HepG2 (cell line): ENCODE data around the gene CNP. TPM values are rescaled to one million over a fixed set of nuclear protein-coding genes. Genes with fewer than 3 reads are reported as not detected.

Experiments used
- ATAC-seq: fragments of 200-7000 bp; cut with Tn5 transposase; 3 replicates; pipeline ENCODE4 v1.9.1; 2020; ENCODE audit warnings: mild to moderate bottlenecking, moderate library complexity
- BruUV-seq: library from RNA; stranded (reverse); fragments of 400-500 nt; replicated peaks from 2 replicates; lab custom pipeline; 2021; lab: Mats Ljungman, UMichigan
- CTCF ChIA-PET: fragments of 300-600 bp; formaldehyde crosslinking; extraction: SDS; loops from one replicate; lab custom pipeline; 2021; ENCODE audit warnings: low total read pairs, inconsistent platforms, low intra/inter-chr PET ratio; lab: Yijun Ruan, JAX
- POLR2A ChIA-PET: fragments of 350-600 bp; sonication (Branson Sonifier 250); formaldehyde crosslinking; loops from one replicate; lab custom pipeline; 2020; ENCODE audit warnings: antibody characterized with exemption, inconsistent platforms; lab: Yijun Ruan, JAX
- DNase-seq: peaks from one replicate; pipeline ENCODE4 v3.0.0-alpha.2; 2015; ENCODE audit warnings: low spot score
- FAIRE-seq: peaks from 3 replicates; lab custom pipeline; 2011; peaks lifted over from hg19 to GRCh38; lab: Jason Lieb, UNC
- H2AFZ ChIP-seq: one replicate; pipeline ENCODE4 v1.6.1; 2011; ENCODE audit warnings: low read length, inconsistent platforms
- H3K27ac ChIP-seq: fragments of 300-600 bp; 3 replicates; pipeline ENCODE4 v1.8.0; 2011; ENCODE audit warnings: mixed run types, mild to moderate bottlenecking, mixed read lengths, low read length, inconsistent platforms; ENCODE audit not compliant: insufficient read depth; ENCODE audit errors: extremely low read length
- H3K27me3 ChIP-seq, 2 experiments: fragments of 200-600 bp in 1 of 2; 2 replicates in 1 of 2; 3 replicates in 1 of 2; pipeline versions ENCODE4 v1.6.0 to v1.8.0; 2011; ENCODE audit warnings: low read length in 2 of 2, mild to moderate bottlenecking in 2 of 2, moderate library complexity in 2 of 2, inconsistent platforms in 1 of 2; ENCODE audit not compliant: insufficient read depth in 2 of 2, control insufficient read depth in 1 of 2
- H3K36me3 ChIP-seq, 2 experiments: fragments of 200-600 bp in 1 of 2; replicated peaks in 1 of 2; 2 replicates in 1 of 2; 3 replicates in 1 of 2; pipeline versions ENCODE4 v1.5.1 to v1.8.0; 2011; ENCODE audit warnings: low read length in 2 of 2, inconsistent platforms in 1 of 2; ENCODE audit not compliant: insufficient read depth in 2 of 2, control insufficient read depth in 1 of 2
- H3K4me1 ChIP-seq: 2 replicates; pipeline ENCODE4 v1.5.1; 2012; ENCODE audit warnings: low read length, inconsistent platforms; ENCODE audit not compliant: insufficient read depth
- H3K4me2 ChIP-seq: 2 replicates; pipeline ENCODE4 v1.6.0; 2011; ENCODE audit warnings: low read depth, low read length, inconsistent platforms
- H3K4me3 ChIP-seq, 3 experiments: fragments of 200-600 bp in 1 of 3; sonication (generic), shearing (Covaris generic) in 1 of 3; replicated peaks in 1 of 3; 2 replicates each; pipeline ENCODE4 v1.5.1; 2011 to 2016; ENCODE audit warnings: low read length in 3 of 3, inconsistent platforms in 2 of 3, low read depth in 2 of 3, mild to moderate bottlenecking in 2 of 3, control low read depth in 1 of 3, mixed read lengths in 1 of 3; ENCODE audit not compliant: insufficient read depth in 1 of 3
- H3K79me2 ChIP-seq: one replicate; pipeline ENCODE4 v1.6.1; 2011; ENCODE audit warnings: low read length, inconsistent platforms; ENCODE audit not compliant: insufficient read depth
- H3K9ac ChIP-seq: 2 replicates; pipeline ENCODE4 v1.6.0; 2011; ENCODE audit warnings: mild to moderate bottlenecking, low read depth, low read length, inconsistent platforms; ENCODE audit not compliant: insufficient read depth
- H3K9me3 ChIP-seq: 2 replicates; pipeline ENCODE4 v1.5.1; 2012; ENCODE audit warnings: mild to moderate bottlenecking, low read length
- H4K20me1 ChIP-seq: 2 replicates; pipeline ENCODE4 v1.6.0; 2011; ENCODE audit warnings: inconsistent platforms, mild to moderate bottlenecking, low read length, moderate library complexity; ENCODE audit not compliant: insufficient read depth
- ATF5 ChIP-seq: sonication (generic); formaldehyde crosslinking; IDR thresholded peaks from 2 replicates; pipeline ENCODE4 v1.4.0; 2020; ENCODE audit warnings: mild to moderate bottlenecking, low read depth, missing genetic modification reagents
- ATF7-NPFF ChIP-seq: sonication (generic); formaldehyde crosslinking; IDR thresholded peaks from 2 replicates; pipeline ENCODE4 v1.8.1; 2023; ENCODE audit warnings: mild to moderate bottlenecking, low read depth, missing genetic modification reagents, moderate library complexity
- CBFB ChIP-seq: sonication (generic); formaldehyde crosslinking; IDR thresholded peaks from 2 replicates; pipeline ENCODE4 v1.4.0; 2020; ENCODE audit warnings: missing genetic modification reagents
- DRAP1 ChIP-seq: IDR thresholded peaks from 2 replicates; pipeline ENCODE4 v1.6.1; 2016; ENCODE audit warnings: missing genetic modification reagents, missing compliant biosample characterization
- KMT2B ChIP-seq: IDR thresholded peaks from 2 replicates; pipeline ENCODE4 v1.6.1; 2016; ENCODE audit warnings: missing genetic modification reagents, missing compliant biosample characterization
- MXD1 ChIP-seq: sonication (generic); formaldehyde crosslinking; IDR thresholded peaks from 2 replicates; pipeline ENCODE4 v1.4.0; 2020; ENCODE audit warnings: mild to moderate bottlenecking, missing genetic modification reagents
- RARA ChIP-seq: IDR thresholded peaks from 2 replicates; pipeline ENCODE4 v1.6.1; 2016; ENCODE audit warnings: missing genetic modification reagents, missing compliant biosample characterization
- TOE1 ChIP-seq: sonication (generic); formaldehyde crosslinking; IDR thresholded peaks from 2 replicates; pipeline ENCODE4 v1.4.0; 2020; ENCODE audit warnings: mild to moderate bottlenecking, missing genetic modification reagents
- USF2 ChIP-seq, 2 experiments: sonication (generic) in 1 of 2; formaldehyde crosslinking in 1 of 2; IDR thresholded peaks; 2 replicates each; pipeline versions ENCODE4 v1.5.1 to v1.6.1; 2011 to 2020; ENCODE audit warnings: borderline replicate concordance in 1 of 2, low read depth in 1 of 2, low read length in 1 of 2, mild to moderate bottlenecking in 1 of 2, missing genetic modification reagents in 1 of 2, moderate library complexity in 1 of 2
- ZNF556 ChIP-seq: sonication (generic); formaldehyde crosslinking; IDR thresholded peaks from 2 replicates; pipeline ENCODE4 v1.4.0; 2020; ENCODE audit warnings: mild to moderate bottlenecking, missing genetic modification reagents, borderline replicate concordance
- ZNF841 ChIP-seq: sonication (generic); formaldehyde crosslinking; IDR thresholded peaks from 2 replicates; pipeline ENCODE4 v1.8.1; 2023; ENCODE audit warnings: missing genetic modification reagents, borderline replicate concordance
- ZSCAN30 ChIP-seq: sonication (generic); formaldehyde crosslinking; IDR thresholded peaks from 2 replicates; pipeline ENCODE4 v1.5.0; 2020; ENCODE audit warnings: mild to moderate bottlenecking, missing genetic modification reagents
- WGBS: methylation state at CpG from one replicate; pipeline ENCODE4 v1.1.6; 2017; ENCODE audit warnings: low lambda C conversion rate; 5-methylcytosine and 5-hydroxymethylcytosine counted together
- in situ Hi-C: cut with HindIII; loops from 2 replicates; pipeline ENCODE4 v1.10.0; 2017; ENCODE audit warnings: low pct_unique_long_range_greater_than_20kb; ENCODE audit not compliant: extremely low pct_ligation_motif_present
- intact Hi-C: fragments of 100-400 bp; cut with micrococcal nuclease; formaldehyde crosslinking; loops from one replicate; pipeline ENCODE4 v1.10.0; 2022; ENCODE audit not compliant: unreplicated experiment
- polyA plus RNA-seq, 8 experiments: library from polyadenylated mRNA; depleted of rRNA in 3 of 8; stranded (reverse) in 7 of 8; unstranded in 1 of 8; fragments of >200 nt; fragmentation: Illumina TruSeq in 4 of 8; extraction: Trizol in 4 of 8; gene quantifications; 2 replicates each; pipeline versions ENCODE4 v1.2.1 to v1.2.3, GENCODE V29; 2011 to 2016; ENCODE audit warnings: low read depth in 4 of 8, missing spikeins in 1 of 8, mixed read lengths in 1 of 8; ENCODE audit not compliant: insufficient read depth in 1 of 8
- total RNA-seq, 5 experiments: library from RNA; depleted of rRNA; stranded (reverse); fragments of >200 nt; fragmentation: Illumina TruSeq; extraction: Trizol; gene quantifications; 2 replicates each; pipeline ENCODE4 v1.2.3, GENCODE V29; 2016; ENCODE audit warnings: low read depth in 1 of 5

Gene CNP
- total and polyA plus RNA-seq, 2 of the 13 experiments (the other 11 are each of a cell fraction or from before 2014, with no cell fraction given): 97.2 to 161 TPM

GRCh38 chr17:41918314-41919164 lies 48.1 kb upstream of the CNP start, which contains the start of gene ACLY:
Gene ACLY (minus strand): TSS chr17:41918951. CDS start chr17:41913873, 5,078 bp downstream.
- CTCF ChIA-PET: interaction anchor here (0.8 kb wide), 1 partner anchor 41 kb away, joined by 3 read pairs; no protein-coding TSS in a partner anchor
- H3K27ac ChIP-seq: peak within 1 kb of the TSS; percentile 81
- H3K36me3 ChIP-seq: peaks cover 1 to 8% of the 10 kb centered on the region in 2 experiments; a peak in 3 of 5 replicates
- FAIRE-seq (peak; percentile 79), ATAC-seq (peak; percentile 93), DNase-seq (peak; percentile 97)
- WGBS: 3% methylated on average over 26 of the region's 80 CpGs
- intact Hi-C loops (loop anchor here (5.0 kb wide), 1 partner anchor 39 kb away; no protein-coding TSS in a partner anchor), in situ Hi-C loops (no loop called here)
- peaks cover 35% of the 10 kb centered on the region for H4K20me1 ChIP-seq
- peaks cover 49% of the 10 kb centered on the region for H3K79me2 ChIP-seq
- POLR2A ChIA-PET: interaction anchor here (0.7 to 4.3 kb wide), 18 partner anchors 10 to 229 kb away, joined by 3 to 72 read pairs (median 8); partner anchors contain the start of genes CNP, DNAJC7, EIF1 and FKBP10
- BruUV-seq: TSS peak; percentile 70
- H3K9me3 ChIP-seq: no peaks in the 10 kb centered on the region
- H3K4me2 ChIP-seq: peak within 1 kb of the TSS; percentile 98
- no peaks in the 10 kb centered on the region; a peak in 1 of 5 replicates for H3K27me3 ChIP-seq
- H3K4me1 ChIP-seq: peaks cover 71% of the 10 kb centered on the region
- peak within 1 kb of the TSS; percentile 96 to 98 (median 97) for H3K4me3 ChIP-seq
- H2AFZ ChIP-seq: peak within 1 kb of the TSS; percentile 45
- peak within 1 kb of the TSS; percentile 91 for H3K9ac ChIP-seq
- TF ChIP-seq KMT2B (CRISPR knock-in tag): peak; percentile 31; the same call in 1 of the 2 replicates
- no peak for TF ChIP-seq TOE1 (CRISPR knock-in tag)
- peak; percentile 99 for TF ChIP-seq DRAP1 (CRISPR knock-in tag)
- no peak; the same call in 1 of the 2 replicates for TF ChIP-seq ZNF556 (CRISPR knock-in tag)
- no peak for TF ChIP-seq ZNF841 (CRISPR knock-in tag)
- TF ChIP-seq USF2 (IDR thresholded peaks at IDR 0.05; ENCODE audit: low read depth, low read length): no peak
- TF ChIP-seq USF2 (CRISPR knock-in tag; IDR thresholded peaks at IDR 0.05; ENCODE audit: borderline replicate concordance): 0 out of 2 replicates have a peak, but pooled peaks have one; percentile 11
- TF ChIP-seq CBFB: peak; percentile 16; the same call in 1 of the 2 replicates
- no peak for TF ChIP-seq ZSCAN30
- no peak for TF ChIP-seq ATF5 (CRISPR knock-in tag)
- TF ChIP-seq RARA: no peak
- peak; percentile 21 for TF ChIP-seq ATF7-NPFF (CRISPR knock-in tag)
- TF ChIP-seq MXD1 (CRISPR knock-in tag): peak; percentile 8; the same call in 1 of the 2 replicates
